Calu3 (cell line): ENCODE data around the gene RNF123. TPM values are rescaled to one million over a fixed set of nuclear protein-coding genes. Genes with fewer than 3 reads are reported as not detected.

Experiments used
- Bru-seq: library from RNA; stranded (reverse); fragments of 400-500 nt; gene quantifications from one replicate; lab custom pipeline; 2021; lab: Mats Ljungman, UMichigan
- BruChase-seq, 2 experiments: library from RNA; stranded (reverse); fragments of 400-500 nt; gene quantifications; one replicate each; lab custom pipeline; 2021; lab: Mats Ljungman, UMichigan
- BruUV-seq: library from RNA; stranded (reverse); fragments of 400-500 nt; replicated peaks from 2 replicates; lab custom pipeline; 2021; lab: Mats Ljungman, UMichigan
- CTCF ChIA-PET: fragments of 300-600 bp; sonication (Branson Sonifier 250); formaldehyde crosslinking; loops from one replicate; lab custom pipeline; 2022; ENCODE audit warnings: antibody characterized with exemption; lab: Charles Lee
- DNase-seq: peaks from one replicate; pipeline ENCODE4 v3.0.0; 2022
- H3K27ac Mint-ChIP-seq: one replicate; pipeline ENCODE4 v1.8.0; 2022; ENCODE audit warnings: mixed read lengths; ENCODE audit not compliant: unreplicated experiment
- H3K27me3 Mint-ChIP-seq: one replicate; pipeline ENCODE4 v1.8.0; 2022; ENCODE audit warnings: mixed read lengths; ENCODE audit not compliant: unreplicated experiment
- H3K36me3 Mint-ChIP-seq: one replicate; pipeline ENCODE4 v1.8.0; 2022; ENCODE audit warnings: mild to moderate bottlenecking, moderate library complexity, mixed read lengths; ENCODE audit not compliant: insufficient read depth, unreplicated experiment
- H3K4me1 Mint-ChIP-seq: one replicate; pipeline ENCODE4 v1.8.0; 2022; ENCODE audit warnings: mild to moderate bottlenecking, low read depth, mixed read lengths; ENCODE audit not compliant: unreplicated experiment
- H3K4me3 Mint-ChIP-seq: one replicate; pipeline ENCODE4 v1.8.0; 2022; ENCODE audit warnings: mild to moderate bottlenecking, low read depth, moderate library complexity, mixed read lengths; ENCODE audit not compliant: unreplicated experiment
- H3K9me3 Mint-ChIP-seq: one replicate; pipeline ENCODE4 v1.8.0; 2022; ENCODE audit warnings: low read depth, mixed read lengths; ENCODE audit not compliant: unreplicated experiment
- CTCF ChIP-seq: fragments of 200-600 bp; IDR thresholded peaks from one replicate; pipeline ENCODE4 v1.8.0; 2022; ENCODE audit warnings: antibody characterized with exemption; ENCODE audit not compliant: unreplicated experiment
- intact Hi-C: fragments of 100-400 bp; cut with micrococcal nuclease; formaldehyde crosslinking; loops from one replicate; pipeline ENCODE4 v1.10.0; 2022; ENCODE audit not compliant: unreplicated experiment
- long read RNA-seq: library from polyadenylated mRNA; stranded (forward); transcript quantifications from one replicate; pipeline ENCODE4 v2.0.0, GENCODE V29; 2022
- total RNA-seq: library from RNA; stranded (reverse); gene quantifications from 2 replicates; pipeline ENCODE4 v1.2.3, GENCODE V29; 2022

The RNF123 gene
- total RNA-seq (38.6 and 52.5 TPM in 2 replicates), Bru-seq, nascent RNA (percentile 52 among the genes with signal in this experiment), BruChase-seq, experiment 1, labeled RNA remaining after a 6-hour chase (percentile 77 among the genes with signal in this experiment), BruChase-seq, experiment 2, labeled RNA remaining after a 2-hour chase (percentile 77 among the genes with signal in this experiment)
- long read RNA-seq, full-length matches to known transcripts: 10 of 25 reads
- long read RNA-seq, partial matches to known transcripts: 2 of 25 reads
- long read RNA-seq, other reads (novel, unspliced or antisense): 13 of 25 reads

DNA sequence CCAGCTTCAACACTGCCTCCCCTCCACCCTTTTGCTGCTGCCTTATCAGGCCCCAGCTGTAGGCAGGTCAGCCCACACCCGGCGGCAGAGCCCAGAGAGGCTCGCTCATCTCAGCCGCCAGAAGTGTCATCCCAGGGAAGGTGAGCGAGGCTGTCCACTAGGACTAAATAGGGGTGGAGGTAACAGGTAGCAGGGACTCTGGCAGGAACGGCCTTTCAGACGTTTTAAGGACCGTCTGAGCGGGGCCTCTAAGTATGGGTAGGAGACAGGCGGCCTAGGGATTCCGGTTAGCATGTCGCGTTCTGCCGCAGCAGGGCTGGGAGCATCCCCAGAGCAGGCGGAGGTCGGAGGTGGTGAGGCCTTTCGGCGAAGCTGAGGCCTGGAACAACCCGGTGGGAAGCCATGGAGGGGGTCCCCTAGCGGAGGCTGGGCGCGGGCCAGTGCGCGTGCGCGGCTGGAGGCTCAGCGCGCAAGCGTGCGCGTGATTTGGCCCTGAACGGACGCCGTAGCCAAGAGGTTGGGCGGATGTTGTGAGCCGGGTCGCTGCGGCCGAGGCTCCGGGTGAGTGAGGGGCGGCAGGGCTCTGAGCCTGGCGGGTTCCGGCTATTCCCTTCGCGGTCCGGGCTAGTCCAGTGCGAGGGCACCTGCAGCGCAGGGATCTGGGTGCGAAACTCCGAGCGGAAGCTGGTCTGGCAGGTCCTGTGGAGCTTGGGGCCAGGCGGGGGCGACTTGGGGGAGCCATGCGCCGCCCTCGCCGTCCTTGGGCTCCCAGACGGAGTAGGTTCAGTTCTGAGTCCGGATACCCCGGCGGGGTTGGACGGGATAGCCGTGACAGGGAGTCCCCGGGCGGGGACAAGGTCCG, at the start of gene RNF123, which contains the start of gene MST1:
TSS of gene RNF123 (plus strand) at position 512 of the 862 bp plus-strand sequence. CDS start 1,609 bp downstream, outside the sequence.
TSS of gene MST1 (minus strand) at position 429 of the 862 bp plus-strand sequence. CDS start 783 bp downstream, outside the sequence.
- intact Hi-C loops: no loop called here
- Mint-ChIP-seq H3K4me1 (peaks cover 10% of the 10 kb centered on the region), H3K27ac (peak within 1 kb of the TSS; percentile 88), H3K27me3 (no peaks in the 10 kb centered on the region), H3K36me3 (peaks cover 46% of the 10 kb centered on the region), H3K9me3 (no peaks in the 10 kb centered on the region), H3K4me3 (peak within 1 kb of the TSS; percentile 95)
- peak; percentile 92 for DNase-seq
- TF ChIP-seq CTCF: no peak
- CTCF ChIA-PET: no interaction called here
- no TSS peak for BruUV-seq

DNA sequence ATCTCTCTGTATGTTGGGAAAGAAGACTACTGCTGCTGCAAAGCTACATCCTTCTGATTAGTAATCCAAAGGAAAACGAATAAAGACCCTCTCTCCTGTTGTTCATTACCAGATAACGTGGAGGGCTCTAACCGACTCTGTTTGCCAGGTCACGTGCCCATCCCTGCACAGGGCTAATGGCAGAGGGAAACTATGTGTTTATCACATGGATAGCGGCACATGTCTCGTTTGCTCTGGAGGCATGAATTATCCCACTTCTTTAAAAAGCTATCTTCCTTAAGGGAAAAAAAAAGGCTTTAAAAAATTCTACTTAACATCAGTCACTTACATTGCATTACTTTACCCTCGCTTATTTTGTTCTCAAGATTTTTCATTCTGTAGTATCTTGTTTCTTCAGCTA, 48.1 kb upstream of the RNF123 start:
- CTCF ChIA-PET: no interaction called here
- TF ChIP-seq CTCF: no peak
- intact Hi-C loops: no loop called here
- H3K27me3 Mint-ChIP-seq: peaks cover 17% of the 10 kb centered on the region
- H3K4me1 Mint-ChIP-seq: no peaks in the 10 kb centered on the region
- H3K9me3 Mint-ChIP-seq: no peaks in the 10 kb centered on the region
- no peak overlapping the region for H3K27ac Mint-ChIP-seq
- H3K36me3 Mint-ChIP-seq: peaks cover 4% of the 10 kb centered on the region
- no peak overlapping the region for H3K4me3 Mint-ChIP-seq
- BruUV-seq: no TSS peak
- DNase-seq: no peak

DNA sequence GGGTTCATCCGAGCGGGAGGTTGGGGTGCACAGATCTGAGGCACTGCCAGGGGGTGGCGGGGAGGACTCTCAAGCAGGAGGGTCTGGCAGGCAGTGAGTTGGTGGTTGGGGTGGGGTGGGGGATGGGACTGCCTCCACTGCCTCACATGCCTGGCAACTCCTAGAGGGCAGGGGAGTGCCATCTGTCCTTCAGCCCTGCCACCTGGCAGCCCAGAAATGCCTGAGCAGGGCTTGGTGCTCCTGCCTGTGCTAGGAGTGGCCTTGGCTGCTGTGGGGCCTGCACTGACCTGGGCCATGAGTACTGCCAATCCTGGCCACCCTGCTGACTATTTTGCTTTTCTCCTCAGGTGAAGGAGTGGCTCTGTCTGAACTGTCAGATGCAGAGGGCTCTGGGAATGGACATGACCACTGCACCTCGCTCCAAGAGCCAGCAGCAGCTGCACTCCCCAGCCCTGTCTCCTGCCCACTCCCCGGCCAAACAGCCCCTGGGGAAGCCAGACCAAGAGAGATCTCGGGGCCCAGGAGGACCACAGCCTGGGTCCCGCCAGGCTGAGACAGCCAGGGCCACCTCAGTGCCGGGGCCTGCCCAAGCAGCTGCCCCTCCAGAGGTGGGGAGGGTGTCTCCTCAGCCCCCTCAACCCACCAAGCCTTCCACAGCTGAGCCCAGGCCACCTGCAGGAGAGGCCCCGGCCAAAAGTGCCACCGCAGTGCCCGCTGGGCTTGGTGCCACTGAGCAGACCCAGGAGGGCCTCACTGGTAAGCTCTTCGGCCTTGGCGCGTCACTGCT, 47.2 kb upstream of the RNF123 start:
- peaks cover 4% of the 10 kb centered on the region for H3K36me3 Mint-ChIP-seq
- no TSS peak for BruUV-seq
- DNase-seq: no peak
- no peaks in the 10 kb centered on the region for H3K9me3 Mint-ChIP-seq
- intact Hi-C loops: no loop called here
- peaks cover 25% of the 10 kb centered on the region for H3K27me3 Mint-ChIP-seq
- no peak overlapping the region for H3K4me3 Mint-ChIP-seq
- CTCF ChIA-PET: no interaction called here
- TF ChIP-seq CTCF: no peak
- H3K4me1 Mint-ChIP-seq: peaks cover 2% of the 10 kb centered on the region
- no peak overlapping the region for H3K27ac Mint-ChIP-seq

DNA sequence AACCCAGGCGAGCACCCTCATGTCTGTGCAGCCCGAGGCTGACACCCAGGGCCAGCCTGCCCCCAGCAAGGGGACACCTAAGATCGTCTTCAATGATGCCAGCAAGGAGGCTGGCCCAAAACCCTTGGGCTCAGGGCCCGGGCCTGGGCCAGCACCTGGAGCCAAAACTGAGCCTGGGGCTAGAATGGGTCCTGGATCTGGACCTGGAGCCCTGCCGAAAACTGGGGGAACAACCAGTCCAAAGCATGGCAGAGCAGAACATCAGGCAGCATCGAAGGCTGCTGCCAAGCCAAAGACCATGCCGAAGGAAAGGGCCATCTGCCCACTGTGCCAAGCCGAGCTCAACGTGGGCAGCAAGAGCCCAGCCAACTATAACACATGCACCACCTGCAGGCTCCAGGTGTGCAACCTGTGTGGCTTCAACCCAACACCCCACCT, 46.6 kb upstream of the RNF123 start:
- Mint-ChIP-seq H3K9me3 (no peaks in the 10 kb centered on the region), H3K27ac (no peak overlapping the region), H3K36me3 (peaks cover 4% of the 10 kb centered on the region), H3K4me1 (peaks cover 8% of the 10 kb centered on the region), H3K27me3 (peaks cover 25% of the 10 kb centered on the region), H3K4me3 (no peak overlapping the region)
- DNase-seq: no peak
- no TSS peak for BruUV-seq
- TF ChIP-seq CTCF: no peak
- intact Hi-C loops: no loop called here
- CTCF ChIA-PET: no interaction called here
